ENCODE data around the gene PFKFB1. TPM values are rescaled to one million over a fixed set of nuclear protein-coding genes. Genes with fewer than 3 reads are reported as not detected.
A peak's percentile ranks its signal among the peaks of the same experiment; 100 is the strongest.

Gene PFKFB1
- total and polyA plus RNA-seq, 3 experiments from 2014 or later: 0.53 to 0.69 TPM; not detected in 1

DNA sequence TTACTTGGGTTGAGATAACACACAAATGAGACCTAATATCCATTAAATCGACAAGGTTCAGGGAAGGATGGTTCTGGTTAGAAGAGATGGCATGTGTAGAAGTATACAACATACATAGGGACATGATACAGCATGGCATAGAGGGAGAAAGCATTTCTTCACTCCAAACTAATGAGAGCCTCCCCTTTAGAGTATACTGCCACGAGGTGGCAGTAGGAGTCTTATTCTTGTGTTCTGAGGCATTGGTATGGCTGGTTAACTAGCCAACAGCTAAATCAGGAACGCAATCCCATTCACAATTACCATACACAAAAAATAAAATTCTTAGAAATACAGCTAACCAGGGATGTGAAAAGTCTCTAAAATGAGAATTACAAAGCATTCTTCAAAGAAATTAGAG is 102.4 kb downstream of the PFKFB1 start:
- Histone ChIP-seq H3K36me3 (ENCODE audit: insufficient read depth, low read length) (no peaks in the 10 kb centered on the region), H3K27ac (ENCODE audit: low read depth, low read length) (no peak overlapping the region), H3K27me3 (ENCODE audit: insufficient read depth, low read length, poor library complexity, severe bottlenecking) (no peaks in the 10 kb centered on the region), H3K9me3 (ENCODE audit: low read length) (no peaks in the 10 kb centered on the region), H3K4me1 (ENCODE audit: insufficient read depth, low read length) (no peaks in the 10 kb centered on the region), H3K4me3 (ENCODE audit: low read length) (no peak overlapping the region)
- Mint-ChIP-seq H3K4me3 (no peak overlapping the region), H3K27ac (no peak overlapping the region), H3K9me3 (peaks cover 0 to 13% (median 0%) of the 10 kb centered on the region in 5 donors), H3K36me3 (no peaks in the 10 kb centered on the region), H3K4me1 (no peaks in the 10 kb centered on the region), H3K27me3 (peaks cover 20 to 26% of the 10 kb centered on the region in 2 donors)
- ChIA-PET POLR2A (no interaction called here), CTCF (interaction anchor here (0.8 to 2.5 kb wide), 3 partner anchors 166 to 368 kb away, joined by 3 to 9 read pairs (median 3); no protein-coding TSS in a partner anchor)
- DNase-seq: peak in 3 of 5 donors; percentile 7 to 46 (median 36)

DNA sequence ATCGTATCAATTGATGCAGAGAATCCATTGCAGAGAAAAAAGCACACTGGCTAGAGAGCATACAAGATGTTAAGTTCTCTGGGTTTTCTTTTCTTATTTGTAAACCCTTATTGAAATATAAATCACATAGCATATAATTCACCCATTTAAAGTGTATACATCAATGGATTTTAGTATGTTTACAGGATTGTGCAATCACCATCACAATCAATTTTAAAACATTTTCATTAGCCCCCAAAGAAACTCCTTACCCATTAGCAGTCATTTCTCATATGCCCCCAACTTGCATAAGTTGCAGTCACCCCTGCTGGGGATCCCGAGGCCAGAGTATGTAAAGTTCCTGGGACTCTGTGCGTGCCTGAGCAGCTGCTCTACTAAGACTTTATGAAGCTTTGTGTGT is 108.2 kb downstream of the PFKFB1 start:
- CTCF ChIA-PET: no interaction called here
- Mint-ChIP-seq H3K4me3 (no peak overlapping the region), H3K9me3 (no peaks in the 10 kb centered on the region), H3K4me1 (no peaks in the 10 kb centered on the region), H3K27ac (no peak overlapping the region), H3K36me3 (no peaks in the 10 kb centered on the region), H3K27me3 (peaks cover 24 to 28% of the 10 kb centered on the region in 2 donors)
- H3K4me3 ChIP-seq (ENCODE audit: low read length): no peak overlapping the region
- no peak for DNase-seq
- no peak overlapping the region for H3K27ac ChIP-seq (ENCODE audit: low read depth, low read length)
- POLR2A ChIA-PET: no interaction called here
- H3K27me3 ChIP-seq (ENCODE audit: insufficient read depth, low read length, poor library complexity, severe bottlenecking): no peaks in the 10 kb centered on the region
- H3K4me1 ChIP-seq (ENCODE audit: insufficient read depth, low read length): no peaks in the 10 kb centered on the region
- H3K36me3 ChIP-seq (ENCODE audit: insufficient read depth, low read length): no peaks in the 10 kb centered on the region
- no peaks in the 10 kb centered on the region for H3K9me3 ChIP-seq (ENCODE audit: low read length)

Other genes starting within 250 kb of the PFKFB1 start
- gene ITIH6, start 195.9 kb downstream of the PFKFB1 start, total RNA-seq: not detected
- gene ITIH6, start 195.9 kb downstream of the PFKFB1 start, polyA plus RNA-seq: not detected
- gene MAGED2, start 186.4 kb downstream of the PFKFB1 start, total RNA-seq: 10 to 100 TPM; 43.0 to 45.6 TPM
- 124 TPM for gene MAGED2, start 186.4 kb downstream of the PFKFB1 start, polyA plus RNA-seq
- 1 to 10 TPM; 3.4 to 4.2 TPM for gene TRO, start 73.4 kb downstream of the PFKFB1 start, total RNA-seq
- 1.8 TPM for gene TRO, start 73.4 kb downstream of the PFKFB1 start, polyA plus RNA-seq
- gene APEX2, start 6.2 kb upstream of the PFKFB1 start, total RNA-seq: 10 to 100 TPM; 35.2 to 42.8 TPM
- 26.0 TPM for gene APEX2, start 6.2 kb upstream of the PFKFB1 start, polyA plus RNA-seq
- gene ALAS2, start 36.8 kb upstream of the PFKFB1 start, total RNA-seq: not detected
- gene ALAS2, start 36.8 kb upstream of the PFKFB1 start, polyA plus RNA-seq: not detected
- not detected for gene PAGE2B, start 80.8 kb upstream of the PFKFB1 start, total RNA-seq
- gene PAGE2B, start 80.8 kb upstream of the PFKFB1 start, polyA plus RNA-seq: not detected
- gene PAGE2, start 94.8 kb upstream of the PFKFB1 start, total RNA-seq: not detected
- not detected for gene PAGE2, start 94.8 kb upstream of the PFKFB1 start, polyA plus RNA-seq
- gene PAGE5, start 226.2 kb upstream of the PFKFB1 start, total RNA-seq: 1 to 10 TPM; 1.1 to 1.3 TPM
- not detected for gene PAGE5, start 226.2 kb upstream of the PFKFB1 start, polyA plus RNA-seq